NCI-H187 treated with DMSO at 0.1 percent for 48 hours (cell line): ENCODE data around the gene SPATA32.
"Not testable (repeated sequence)": the region's sequence is repeated elsewhere in the genome, so short reads cannot be mapped to it uniquely, and the experiment has no call there.

Experiments used
- DNase-seq: peaks from one replicate; lab custom pipeline; 2025; lab: John Stamatoyannopoulos, UW

SPATA32 gene

GRCh38 chr17:45261577-45262515 is at the start of gene SPATA32:
TSS of gene SPATA32 (minus strand) at chr17:45262094. CDS start at chr17:45262016, 78 bp downstream.
- no peak for DNase-seq

DNA sequence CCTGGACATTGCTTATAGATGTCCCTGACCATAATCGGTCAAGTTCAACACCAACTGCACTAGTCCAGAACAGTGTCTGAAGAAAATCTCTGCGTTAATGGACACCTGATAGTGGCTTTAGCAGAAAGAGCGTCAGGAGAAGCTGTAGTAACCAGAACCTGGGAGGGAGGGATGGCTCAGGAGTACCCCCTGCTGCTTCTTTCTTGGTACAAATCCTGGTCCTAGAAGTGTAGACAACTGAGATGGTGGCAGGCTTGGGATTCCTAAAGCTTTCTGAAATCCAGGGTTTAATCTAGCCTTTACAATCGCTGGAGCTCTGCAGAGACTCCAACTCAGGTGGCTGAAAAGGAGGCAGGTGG is 49.5 kb upstream of the SPATA32 start:
- DNase-seq = no peak

- no peak for DNase-seq
Measured at GRCh38 chr17:45310380-45311324, 48.8 kb upstream of the SPATA32 start.

GRCh38 chr17:45309400-45309799 is 47.5 kb upstream of the SPATA32 start:
- DNase-seq = no peak

GRCh38 chr17:45308840-45309239 is 46.9 kb upstream of the SPATA32 start:
- no peak for DNase-seq

GRCh38 chr17:45308016-45308365 is 46.1 kb upstream of the SPATA32 start:
- no peak for DNase-seq

DNA sequence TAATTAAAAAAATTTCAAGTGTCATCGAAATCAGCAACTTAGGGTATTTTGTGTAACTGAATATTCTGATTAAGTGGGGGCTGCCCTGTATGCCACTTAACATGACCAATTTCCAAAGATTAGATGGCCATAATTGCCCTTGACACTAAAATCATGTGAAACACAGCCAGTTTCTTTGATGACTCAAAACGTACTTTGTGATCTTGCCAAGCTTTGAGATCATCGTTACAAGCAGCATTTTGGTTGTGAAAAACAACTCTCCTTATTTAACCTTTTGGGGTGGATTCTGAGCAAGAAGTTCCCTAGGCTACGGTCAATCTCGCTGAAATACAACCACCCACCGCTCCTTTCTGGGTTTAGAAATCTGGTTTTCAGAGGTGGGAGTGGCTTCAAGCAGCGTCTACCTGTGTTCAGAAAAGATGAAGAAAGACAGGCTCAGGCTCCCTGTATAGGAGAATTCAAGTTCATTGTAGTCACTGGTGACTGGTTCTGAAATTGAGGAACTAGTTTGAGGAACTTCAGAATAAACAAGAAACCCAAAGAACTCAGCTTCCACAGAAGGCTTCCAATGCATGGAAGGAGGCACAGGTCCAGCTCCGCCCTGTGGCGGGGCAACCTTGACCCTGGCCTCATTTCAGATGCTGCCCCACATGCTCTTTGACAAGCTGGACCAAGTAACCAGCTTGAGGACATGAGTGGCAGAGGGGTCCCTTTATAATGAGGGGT is 45.6 kb upstream of the SPATA32 start:
- no peak for DNase-seq

GRCh38 chr17:45306623-45307022 is 44.7 kb upstream of the SPATA32 start:
- no peak for DNase-seq

DNA sequence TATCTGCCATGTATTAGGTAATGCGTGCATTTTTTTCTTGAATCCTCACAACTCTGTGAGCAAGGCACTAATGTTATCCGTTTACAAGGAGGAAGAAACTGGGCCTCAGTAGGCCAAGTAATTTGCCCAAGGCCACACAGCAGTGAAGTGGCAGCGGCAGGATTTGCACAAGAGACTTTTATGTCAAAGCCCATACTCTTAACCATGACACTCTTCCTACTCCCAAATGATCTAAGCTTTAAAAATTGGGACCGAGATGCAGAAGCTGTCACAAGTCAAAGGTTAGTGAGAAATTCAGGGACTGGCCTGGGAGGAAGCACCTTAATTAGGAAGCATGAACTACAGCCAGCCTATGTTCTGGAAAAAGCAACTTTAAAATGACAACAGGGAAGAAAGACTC is 44.2 kb upstream of the SPATA32 start:
- no peak for DNase-seq

DNA sequence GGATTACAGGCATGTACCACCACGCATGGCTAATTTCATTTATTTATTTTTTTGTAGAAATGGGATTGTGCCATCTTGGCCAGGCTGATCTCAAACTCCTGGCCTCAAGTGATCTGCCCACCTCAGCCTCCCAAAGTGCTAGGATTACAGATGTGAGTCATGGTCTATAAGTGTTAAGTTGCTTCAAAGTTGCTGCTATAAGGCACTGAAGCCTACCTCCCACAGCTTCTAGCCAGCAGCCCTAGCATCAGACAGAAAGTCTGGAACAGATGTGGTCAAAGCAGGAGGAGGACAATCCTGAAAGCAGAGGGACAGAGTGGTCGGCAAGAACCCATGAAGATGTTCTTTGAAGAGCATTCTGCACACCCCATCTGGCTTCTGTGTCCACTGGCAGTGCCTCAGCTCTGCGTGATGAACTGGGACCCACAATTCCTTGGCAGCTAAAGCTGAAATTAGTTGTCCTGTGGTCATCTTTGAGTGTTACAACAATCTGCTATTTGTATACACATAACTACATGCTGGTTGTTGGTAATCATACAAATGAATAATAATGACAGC is 43.7 kb upstream of the SPATA32 start:
- DNase-seq = no peak

- DNase-seq = no peak
Measured at GRCh38 chr17:45302649-45303173, 40.8 kb upstream of the SPATA32 start.

- not testable (repeated sequence) for DNase-seq
Measured at GRCh38 chr17:45302220-45302619, 40.3 kb upstream of the SPATA32 start.

- DNase-seq = no peak
Measured at GRCh38 chr17:45301674-45302073, 39.8 kb upstream of the SPATA32 start.

- no peak for DNase-seq
Measured at GRCh38 chr17:45300060-45300751, 38.3 kb upstream of the SPATA32 start.

DNA sequence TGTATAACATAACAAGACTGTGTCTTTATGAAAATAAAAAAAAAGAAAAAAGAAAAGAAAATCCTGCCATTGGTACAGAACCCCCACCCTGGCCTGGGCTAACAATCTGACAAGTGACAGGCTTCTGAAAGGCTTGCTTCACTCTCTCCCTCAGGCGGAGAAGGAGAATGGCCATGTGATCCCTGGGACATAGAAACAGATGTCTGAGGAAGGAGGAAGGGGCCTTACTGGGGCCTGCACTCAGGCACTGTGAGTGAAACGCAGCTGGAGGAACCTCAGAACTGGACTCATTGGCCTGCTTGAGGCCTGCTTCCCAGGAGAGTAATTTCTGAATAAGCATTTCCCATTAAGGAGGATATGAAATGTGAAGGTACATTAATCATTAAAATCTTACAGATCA is 37.5 kb upstream of the SPATA32 start:
- no peak for DNase-seq

- DNase-seq = no peak
Measured at GRCh38 chr17:45298546-45299285, 36.8 kb upstream of the SPATA32 start.

DNA sequence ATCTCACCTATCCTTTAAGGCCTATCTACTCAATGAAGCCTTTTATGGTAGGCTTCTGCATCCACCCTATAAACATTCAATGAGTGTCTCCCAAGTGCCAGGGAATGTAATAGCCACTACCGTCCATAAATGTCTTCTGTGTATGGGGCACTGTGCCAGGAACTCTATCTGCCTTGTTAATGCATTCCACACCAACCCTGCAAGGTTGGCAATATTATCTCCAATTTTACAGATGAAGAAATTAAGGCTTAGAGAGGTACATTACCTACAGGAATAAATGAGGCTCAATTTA is 34.9 kb upstream of the SPATA32 start:
- DNase-seq = no peak

DNA sequence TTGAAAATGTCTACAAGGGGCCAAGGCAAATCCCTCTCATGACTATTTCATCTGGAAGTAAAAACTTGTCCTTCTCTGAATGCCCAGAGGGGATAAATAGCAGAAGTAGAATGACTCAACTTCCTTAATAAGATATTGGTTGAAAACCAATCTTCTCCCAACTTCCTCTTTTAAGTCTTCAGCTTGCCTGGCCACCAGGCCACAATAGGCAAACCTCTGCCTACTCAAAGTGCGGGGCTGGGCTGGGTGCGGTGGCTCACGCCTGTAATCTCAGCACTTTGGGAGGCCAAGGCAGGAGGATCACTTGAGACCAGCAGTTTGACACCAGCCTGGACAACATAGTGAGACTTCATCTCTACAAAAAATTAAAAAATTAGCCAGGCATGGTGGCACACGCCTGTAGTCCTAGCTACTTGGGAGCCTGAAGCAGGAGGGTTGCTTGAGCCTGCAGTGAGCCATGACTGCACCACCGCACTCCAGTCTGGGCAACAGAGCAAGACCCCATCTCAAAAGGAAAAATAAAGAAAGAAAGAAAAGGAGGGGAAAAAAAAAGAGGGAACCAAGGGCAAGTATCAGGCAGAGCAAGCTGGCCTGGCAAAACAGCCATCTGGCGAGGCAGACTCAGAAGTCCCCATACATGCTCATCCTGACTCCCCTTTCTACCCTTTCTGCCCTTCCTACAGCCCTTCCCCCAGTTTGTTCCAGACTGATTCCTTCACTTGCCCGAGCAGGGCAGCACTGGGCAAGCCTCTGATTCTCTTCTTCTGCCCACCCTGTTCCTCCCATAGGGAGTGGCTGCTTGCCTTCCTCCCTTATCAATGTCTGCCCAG is 34.3 kb upstream of the SPATA32 start:
- no peak for DNase-seq

- no peak for DNase-seq
Measured at GRCh38 chr17:45294506-45294905, 32.6 kb upstream of the SPATA32 start.
